ENCODE data around the gene PIP5KL1. TPM values are rescaled to one million over a fixed set of nuclear protein-coding genes. Genes with fewer than 3 reads are reported as not detected.
A peak's percentile ranks its signal among the peaks of the same experiment; 100 is the strongest.

Gene PIP5KL1
- total and polyA plus RNA-seq, 7 experiments from 2014 or later = 0.17 to 2.9 (median 1.9) TPM; not detected in 1

DNA sequence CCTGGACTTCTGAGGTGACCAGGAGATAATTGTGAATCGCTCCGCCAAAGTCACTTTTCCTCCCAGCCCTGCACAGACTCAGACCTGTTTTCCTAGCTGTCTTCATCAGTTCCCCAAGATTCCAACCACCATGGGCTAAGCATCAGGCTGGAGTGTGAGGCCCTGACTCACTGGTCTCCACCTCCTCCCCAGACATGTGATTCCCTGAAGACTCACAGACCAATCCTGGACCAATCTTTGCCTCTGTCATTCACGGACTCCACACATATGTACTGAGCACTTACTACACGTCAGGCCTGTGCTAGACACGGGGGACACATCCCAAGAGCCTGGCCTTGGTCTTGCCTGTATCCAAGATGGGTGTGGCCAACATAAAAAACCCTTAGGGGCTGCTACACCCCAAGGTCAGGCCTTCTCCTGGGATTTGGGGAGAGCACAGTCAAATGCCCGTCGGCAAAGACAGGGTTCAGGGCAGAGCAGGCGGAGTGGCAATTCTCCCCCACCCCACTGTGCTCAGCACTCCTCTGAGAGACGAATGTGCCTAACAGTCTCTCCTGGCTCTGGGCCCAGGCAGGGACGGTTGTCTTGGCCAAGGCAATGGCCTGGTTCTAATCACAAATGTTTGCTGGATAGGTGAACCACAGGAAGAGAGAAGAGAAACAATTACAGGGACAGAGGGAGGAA is 38.3 kb upstream of the PIP5KL1 start:
- intact Hi-C loops (cut with micrococcal nuclease) = no loop called here
- Histone ChIP-seq H3K9me3 (ENCODE audit: control insufficient read depth in 2 of 3, low read length in 3 of 3) (no peaks in the 10 kb centered on the region), H3K27ac (ENCODE audit: low read depth, low read length) (peak overlapping the region; percentile 84), H3K4me3 (ENCODE audit: low read length) (peak overlapping the region; percentile 93), H3K36me3 (ENCODE audit: control insufficient read depth in 2 of 3, insufficient read depth in 3 of 3, low read length in 3 of 3) (peaks cover 0 to 25% (median 0%) of the 10 kb centered on the region in 3 experiments), H3K27me3 (ENCODE audit: control insufficient read depth in 2 of 2, insufficient read depth in 2 of 2, low read length in 2 of 2) (no peaks in the 10 kb centered on the region), H3K4me1 (ENCODE audit: control insufficient read depth in 2 of 2, insufficient read depth in 2 of 2, low read length in 2 of 2) (peaks cover 70 to 87% of the 10 kb centered on the region in 2 donors)
- peak in 1 of 9 donors; percentile 5 for DNase-seq
- ATAC-seq = no peak
- Mint-ChIP-seq H3K36me3 (peaks cover 0 to 52% (median 17%) of the 10 kb centered on the region in 5 donors), H3K9me3 (no peaks in the 10 kb centered on the region), H3K4me3 (peak overlapping the region; percentile 89 to 99 (median 96)), H3K27ac (peak overlapping the region; percentile 90 to 99 (median 97)), H3K27me3 (no peaks in the 10 kb centered on the region), H3K4me1 (peaks cover 65 to 97% (median 85%) of the 10 kb centered on the region in 7 donors)
- ChIA-PET POLR2A (interaction anchor here (0.6 to 61.3 kb wide), 4 partner anchors 2 to 252 kb away, joined by 3 to 1719 read pairs (median 1615); partner anchors contain the start of genes DPM2 and EEIG1), CTCF (interaction anchor here (0.6 to 2.3 kb wide), 3 partner anchors 13 to 70 kb away, joined by 3 to 9 read pairs (median 3); no protein-coding TSS in a partner anchor)

DNA sequence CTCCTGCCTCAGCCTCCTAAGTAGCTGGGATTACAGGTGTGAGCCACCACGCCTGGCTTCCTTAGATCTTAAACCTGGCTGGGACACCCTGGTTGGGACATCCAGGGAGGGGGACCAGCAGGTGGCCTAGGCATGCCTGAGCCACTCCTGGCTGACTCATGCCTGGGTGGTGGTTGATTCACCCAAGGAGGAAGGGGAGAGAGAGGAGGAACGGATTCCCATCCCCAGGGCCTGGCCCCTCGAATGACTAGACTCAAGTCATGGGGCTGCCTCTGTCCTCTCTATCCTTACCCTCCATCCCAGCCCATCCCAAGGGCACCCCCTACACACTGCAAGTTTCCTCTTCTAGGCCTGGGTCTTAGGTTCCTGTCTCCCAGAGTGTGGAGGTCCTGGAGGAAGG is 37.5 kb upstream of the PIP5KL1 start:
- Histone ChIP-seq H3K9me3 (ENCODE audit: control insufficient read depth in 2 of 3, low read length in 3 of 3) (no peaks in the 10 kb centered on the region), H3K27me3 (ENCODE audit: control insufficient read depth in 2 of 2, insufficient read depth in 2 of 2, low read length in 2 of 2) (no peaks in the 10 kb centered on the region), H3K4me3 (ENCODE audit: low read length) (peak overlapping the region; percentile 93), H3K27ac (ENCODE audit: low read depth, low read length) (peak overlapping the region; percentile 84), H3K4me1 (ENCODE audit: control insufficient read depth in 2 of 2, insufficient read depth in 2 of 2, low read length in 2 of 2) (peaks cover 75 to 86% of the 10 kb centered on the region in 2 donors), H3K36me3 (ENCODE audit: control insufficient read depth in 2 of 3, insufficient read depth in 3 of 3, low read length in 3 of 3) (peaks cover 0 to 27% (median 0%) of the 10 kb centered on the region in 3 experiments)
- Mint-ChIP-seq H3K27me3 (no peaks in the 10 kb centered on the region), H3K4me3 (peak overlapping the region; percentile 89 to 99 (median 96)), H3K27ac (peak overlapping the region; percentile 90 to 99 (median 97)), H3K36me3 (peaks cover 0 to 52% (median 22%) of the 10 kb centered on the region in 5 donors), H3K4me1 (peaks cover 72 to 100% (median 92%) of the 10 kb centered on the region in 7 donors), H3K9me3 (no peaks in the 10 kb centered on the region)
- POLR2A ChIA-PET = interaction anchor here (0.6 to 61.3 kb wide), 6 partner anchors 1 to 366 kb away, joined by 3 to 1719 read pairs (median 757); partner anchors contain the start of genes DPM2, EEIG1 and NAIF1
- intact Hi-C loops (cut with micrococcal nuclease) = no loop called here
- DNase-seq = peak in 1 of 9 donors; percentile 0
- CTCF ChIA-PET = interaction anchor here (0.6 to 2.3 kb wide), 6 partner anchors 12 to 202 kb away, joined by 3 to 9 read pairs (median 4); no protein-coding TSS in a partner anchor
- ATAC-seq = no peak

DNA sequence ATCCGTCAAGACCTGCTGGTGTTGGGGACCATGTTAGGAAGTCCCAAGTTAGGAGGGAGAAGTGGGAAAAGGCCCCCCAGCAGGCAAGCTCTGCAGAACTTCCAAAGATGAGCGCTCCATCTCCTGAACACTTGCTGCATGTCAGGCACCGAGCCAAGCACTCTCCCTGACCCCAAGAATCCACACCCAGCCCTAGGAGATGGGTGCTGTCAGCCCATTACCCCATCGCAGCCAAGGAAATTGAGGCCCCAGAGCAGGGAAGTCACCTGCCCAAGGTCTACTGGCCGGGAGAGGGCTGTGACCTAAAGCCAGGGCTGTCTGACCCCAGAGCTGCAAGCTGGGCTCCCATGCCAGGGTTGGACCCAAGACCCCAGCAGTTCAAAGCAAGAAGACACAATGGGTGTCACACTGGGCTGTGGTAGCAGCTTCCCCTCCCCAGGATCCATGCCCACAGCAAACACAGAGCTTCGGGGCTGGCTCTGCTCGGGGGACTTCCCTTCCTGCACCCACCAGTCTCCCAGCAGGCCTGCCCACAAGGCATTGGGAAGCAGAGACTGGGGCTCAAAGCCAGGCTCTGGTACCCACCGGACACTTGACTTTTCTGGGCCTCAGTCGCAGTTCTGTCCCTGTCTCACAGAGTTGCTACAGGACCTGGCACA is 36.7 kb upstream of the PIP5KL1 start:
- Mint-ChIP-seq H3K27me3 (no peaks in the 10 kb centered on the region), H3K4me3 (peak overlapping the region; percentile 89 to 99 (median 96)), H3K9me3 (no peaks in the 10 kb centered on the region), H3K27ac (peak overlapping the region; percentile 62 to 99 (median 97)), H3K36me3 (peaks cover 0 to 51% (median 25%) of the 10 kb centered on the region in 5 donors), H3K4me1 (peaks cover 77 to 100% (median 93%) of the 10 kb centered on the region in 7 donors)
- H3K9me3 ChIP-seq (ENCODE audit: control insufficient read depth in 2 of 3, low read length in 3 of 3) = no peaks in the 10 kb centered on the region
- peak overlapping the region; percentile 84 for H3K27ac ChIP-seq (ENCODE audit: low read depth, low read length)
- intact Hi-C loops (cut with micrococcal nuclease) = loop anchor here (1.0 to 2.0 kb wide), 2 partner anchors 8 to 14 kb away; partner anchors contain the start of gene EEIG1 (in 1 of the 2)
- peak overlapping the region; percentile 47 for H3K4me3 ChIP-seq (ENCODE audit: low read length)
- H3K4me1 ChIP-seq (ENCODE audit: control insufficient read depth in 2 of 2, insufficient read depth in 2 of 2, low read length in 2 of 2) = peaks cover 76 to 86% of the 10 kb centered on the region in 2 donors
- DNase-seq = peak in 1 of 9 donors; percentile 29
- H3K36me3 ChIP-seq (ENCODE audit: control insufficient read depth in 2 of 3, insufficient read depth in 3 of 3, low read length in 3 of 3) = peaks cover 0 to 29% (median 3%) of the 10 kb centered on the region in 3 experiments
- H3K27me3 ChIP-seq (ENCODE audit: control insufficient read depth in 2 of 2, insufficient read depth in 2 of 2, low read length in 2 of 2) = no peaks in the 10 kb centered on the region
- CTCF ChIA-PET = interaction anchor here (1.1 to 2.3 kb wide), 4 partner anchors 12 to 201 kb away, joined by 3 to 9 read pairs (median 5); no protein-coding TSS in a partner anchor
- no peak for ATAC-seq
- POLR2A ChIA-PET = interaction anchor here (1.0 to 61.3 kb wide), 5 partner anchors 0 to 105 kb away, joined by 3 to 1719 read pairs (median 1511); partner anchors contain the start of genes DPM2, EEIG1 and NAIF1

DNA sequence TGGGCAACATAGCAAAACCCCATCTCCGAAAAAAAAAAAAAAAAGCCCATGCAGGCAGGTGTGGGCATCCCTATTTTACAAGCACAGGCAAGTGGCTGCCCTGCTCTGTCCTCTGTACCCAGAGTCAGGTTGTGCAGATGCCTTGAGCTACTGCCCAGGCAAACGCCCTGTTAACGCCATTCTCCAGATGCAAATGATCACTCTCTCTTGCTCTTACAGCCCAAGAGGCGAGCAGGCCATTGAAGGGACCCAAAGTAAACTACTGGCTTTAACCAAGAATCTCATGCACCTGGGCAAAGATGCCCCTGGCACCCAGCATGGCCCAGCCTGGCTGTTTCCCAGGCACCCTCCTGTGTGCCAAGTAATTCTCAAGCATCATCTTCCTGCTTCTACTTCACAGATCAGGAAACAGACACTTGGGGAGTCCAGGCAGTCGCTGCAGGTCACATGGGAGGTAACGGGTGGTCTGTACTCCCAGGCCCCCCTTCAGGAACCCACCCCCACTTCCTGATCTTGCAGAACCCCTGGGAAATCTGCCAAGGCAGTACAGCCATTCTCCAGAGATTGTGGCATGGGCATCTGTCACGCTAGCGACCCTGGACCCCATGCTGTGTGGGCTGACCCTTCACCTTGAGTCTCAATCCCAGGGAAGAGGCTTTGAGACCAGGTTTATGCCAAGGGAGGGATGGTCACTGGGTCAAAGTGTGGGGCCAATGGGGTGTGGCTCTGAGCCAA is 36.0 kb upstream of the PIP5KL1 start:
- DNase-seq = no peak
- Mint-ChIP-seq H3K36me3 (peaks cover under 1 to 49% (median 28%) of the 10 kb centered on the region in 5 donors), H3K27ac (peak overlapping the region in 8 of 9 donors; percentile 90 to 99 (median 97))

DNA sequence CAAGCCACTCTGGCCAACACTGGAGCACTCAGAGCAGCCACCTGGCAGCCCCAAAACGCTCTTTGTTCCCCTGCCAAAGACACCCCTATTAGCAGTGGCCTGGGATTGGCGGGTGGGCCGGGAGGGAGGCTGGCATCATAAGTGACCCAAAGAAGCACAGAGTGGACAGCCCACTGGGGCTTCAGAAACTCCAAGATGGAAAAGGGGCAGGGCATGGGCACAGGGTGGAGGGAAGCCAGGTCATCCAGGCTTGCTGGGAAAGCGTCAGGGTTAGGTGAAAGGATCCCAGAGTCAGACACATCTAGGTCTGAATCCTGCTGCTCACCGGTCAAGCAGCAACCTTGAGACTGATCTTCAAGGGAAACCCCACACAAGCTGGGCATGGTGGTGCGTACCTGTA is 35.4 kb upstream of the PIP5KL1 start:
- intact Hi-C loops (cut with micrococcal nuclease) = loop anchor here in 1 of 2 donors (1.0 to 2.0 kb wide), 3 partner anchors 7 to 15 kb away; partner anchors contain the start of gene EEIG1
- Mint-ChIP-seq H3K27ac (peak overlapping the region; percentile 83 to 99 (median 96)), H3K36me3 (peaks cover 4 to 54% (median 32%) of the 10 kb centered on the region in 5 donors), H3K27me3 (no peaks in the 10 kb centered on the region), H3K9me3 (no peaks in the 10 kb centered on the region), H3K4me1 (peaks cover 77 to 100% (median 93%) of the 10 kb centered on the region in 7 donors), H3K4me3 (peak overlapping the region; percentile 84 to 99 (median 96))
- Histone ChIP-seq H3K4me3 (ENCODE audit: low read length) (peak overlapping the region; percentile 58), H3K4me1 (ENCODE audit: control insufficient read depth in 2 of 2, insufficient read depth in 2 of 2, low read length in 2 of 2) (peaks cover 87 to 89% of the 10 kb centered on the region in 2 donors), H3K27ac (ENCODE audit: low read depth, low read length) (peak overlapping the region; percentile 84), H3K9me3 (ENCODE audit: control insufficient read depth in 2 of 3, low read length in 3 of 3) (no peaks in the 10 kb centered on the region), H3K36me3 (ENCODE audit: control insufficient read depth in 2 of 3, insufficient read depth in 3 of 3, low read length in 3 of 3) (peaks cover 0 to 37% (median 9%) of the 10 kb centered on the region in 3 experiments), H3K27me3 (ENCODE audit: control insufficient read depth in 2 of 2, insufficient read depth in 2 of 2, low read length in 2 of 2) (no peaks in the 10 kb centered on the region)
- DNase-seq = no peak
- CTCF ChIA-PET = interaction anchor here (0.5 to 1.6 kb wide), 4 partner anchors 48 to 127 kb away, joined by 3 to 6 read pairs (median 4); no protein-coding TSS in a partner anchor
- no peak for ATAC-seq
- POLR2A ChIA-PET = interaction anchor here (33.9 to 61.3 kb wide), 3 partner anchors 1 to 60 kb away, joined by 1511 to 1719 read pairs (median 1719); partner anchors contain the start of genes DPM2 and EEIG1

More for the DNA sequence above, 36.0 kb upstream of the PIP5KL1 start:
- H3K9me3 Mint-ChIP-seq = no peaks in the 10 kb centered on the region
- Histone ChIP-seq H3K4me1 (ENCODE audit: control insufficient read depth in 2 of 2, insufficient read depth in 2 of 2, low read length in 2 of 2) (peaks cover 83 to 86% of the 10 kb centered on the region in 2 donors), H3K4me3 (ENCODE audit: low read length) (peak overlapping the region; percentile 47), H3K9me3 (ENCODE audit: control insufficient read depth in 2 of 3, low read length in 3 of 3) (no peaks in the 10 kb centered on the region), H3K27ac (ENCODE audit: low read depth, low read length) (peak overlapping the region; percentile 84), H3K27me3 (ENCODE audit: control insufficient read depth in 2 of 2, insufficient read depth in 2 of 2, low read length in 2 of 2) (no peaks in the 10 kb centered on the region), H3K36me3 (ENCODE audit: control insufficient read depth in 2 of 3, insufficient read depth in 3 of 3, low read length in 3 of 3) (peaks cover 0 to 31% (median 6%) of the 10 kb centered on the region in 3 experiments)
- no peak for ATAC-seq
- POLR2A ChIA-PET = interaction anchor here (1.0 to 61.3 kb wide), 5 partner anchors 1 to 106 kb away, joined by 3 to 1719 read pairs (median 1511); partner anchors contain the start of genes DPM2, EEIG1 and NAIF1
- H3K4me1 Mint-ChIP-seq = peaks cover 76 to 100% (median 93%) of the 10 kb centered on the region in 7 donors
- CTCF ChIA-PET = interaction anchor here (0.5 to 2.3 kb wide), 7 partner anchors 8 to 200 kb away, joined by 3 to 9 read pairs (median 4); no protein-coding TSS in a partner anchor
- peak overlapping the region; percentile 89 to 99 (median 96) for H3K4me3 Mint-ChIP-seq
- intact Hi-C loops (cut with micrococcal nuclease) = loop anchor here (1.0 to 2.0 kb wide), 2 partner anchors 7 to 14 kb away; partner anchors contain the start of gene EEIG1 (in 1 of the 2)
- H3K27me3 Mint-ChIP-seq = no peaks in the 10 kb centered on the region

All from naive thymus-derived CD4-positive, alpha-beta T cell (primary cell).